DND-41 (cell line): ENCODE results near the gene ABCC3.

Experiments
- CTCF ChIP-seq: IDR thresholded peaks from 2 replicates; pipeline ENCODE4 v1.5.1; 2012; ENCODE audit warnings: borderline replicate concordance, low read length, moderate library complexity, mild to moderate bottlenecking; ENCODE audit not compliant: poor library complexity, severe bottlenecking; ENCODE audit errors: extremely low read depth
- EZH2 ChIP-seq: IDR thresholded peaks from 3 replicates; pipeline ENCODE4 v1.6.1; 2012; ENCODE audit warnings: borderline replicate concordance, low read depth, mild to moderate bottlenecking, moderate library complexity, low read length, inconsistent platforms; ENCODE audit not compliant: severe bottlenecking

- TF ChIP-seq CTCF (no peak), EZH2 (no peak)
Observed at GRCh38 chr17:50675190-50675589, 40.5 kb downstream of the ABCC3 start.
